Germinal center (tissue), 1 donor: ENCODE results near the gene NELL2.

Experiments used
- DNase-seq: peaks from one replicate; pipeline ENCODE4 v3.0.0; 2012; ENCODE audit warnings: mixed read lengths, low spot score

The NELL2 gene

GRCh38 chr12:44462729-44463128 is 413.4 kb downstream of the NELL2 start:
- DNase-seq: no peak

DNA sequence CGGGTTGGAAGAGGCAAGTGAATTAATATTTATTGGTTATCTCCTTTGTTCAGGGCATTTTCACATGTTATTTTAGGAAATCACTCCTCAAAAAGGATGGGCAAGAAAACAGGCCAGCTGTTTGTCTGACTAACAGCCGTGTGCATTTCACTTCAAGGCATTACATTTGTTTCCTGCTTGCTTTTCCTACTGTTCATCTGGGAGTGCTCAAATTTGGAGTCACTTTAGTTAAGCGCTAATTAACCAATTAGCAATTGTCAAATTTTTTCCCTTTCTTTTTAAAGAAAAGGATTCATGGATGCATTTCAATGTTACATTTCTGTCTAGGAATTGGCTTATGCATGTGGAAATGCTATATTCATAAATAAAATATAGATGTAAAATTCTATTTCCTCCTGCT is 415.9 kb downstream of the NELL2 start:
- no peak for DNase-seq

GRCh38 chr12:44459569-44459968 is 416.5 kb downstream of the NELL2 start:
- DNase-seq: no peak
